Ovary (tissue), 3 donors: ENCODE measurements around the gene IL1RAPL1.

Source experiments
- EP300 ChIP-seq: sonication (generic); formaldehyde crosslinking; IDR thresholded peaks from one replicate; pipeline ENCODE4 v1.6.1; 2017; ENCODE audit warnings: antibody characterized with exemption
- POLR2A ChIP-seq: fragments of 450-650 bp; IDR thresholded peaks from one replicate; pipeline ENCODE4 v1.6.1; 2017; ENCODE audit warnings: antibody characterized with exemption, mild to moderate bottlenecking, moderate library complexity
- TF ChIP-seq, protein P1 (sequence below), 3 donors: fragments of 450-650 bp in 2 of 3; fragments of 200-600 bp in 1 of 3; IDR thresholded peaks; one replicate each; pipeline versions ENCODE4 v1.5.1 to v1.8.0; 2016 to 2022; ENCODE audit warnings: antibody characterized with exemption in 3 of 3, mild to moderate bottlenecking in 1 of 3
- donor health status: DM: no; HTN: no; CAD: no.

- TF ChIP-seq, protein P1, sequence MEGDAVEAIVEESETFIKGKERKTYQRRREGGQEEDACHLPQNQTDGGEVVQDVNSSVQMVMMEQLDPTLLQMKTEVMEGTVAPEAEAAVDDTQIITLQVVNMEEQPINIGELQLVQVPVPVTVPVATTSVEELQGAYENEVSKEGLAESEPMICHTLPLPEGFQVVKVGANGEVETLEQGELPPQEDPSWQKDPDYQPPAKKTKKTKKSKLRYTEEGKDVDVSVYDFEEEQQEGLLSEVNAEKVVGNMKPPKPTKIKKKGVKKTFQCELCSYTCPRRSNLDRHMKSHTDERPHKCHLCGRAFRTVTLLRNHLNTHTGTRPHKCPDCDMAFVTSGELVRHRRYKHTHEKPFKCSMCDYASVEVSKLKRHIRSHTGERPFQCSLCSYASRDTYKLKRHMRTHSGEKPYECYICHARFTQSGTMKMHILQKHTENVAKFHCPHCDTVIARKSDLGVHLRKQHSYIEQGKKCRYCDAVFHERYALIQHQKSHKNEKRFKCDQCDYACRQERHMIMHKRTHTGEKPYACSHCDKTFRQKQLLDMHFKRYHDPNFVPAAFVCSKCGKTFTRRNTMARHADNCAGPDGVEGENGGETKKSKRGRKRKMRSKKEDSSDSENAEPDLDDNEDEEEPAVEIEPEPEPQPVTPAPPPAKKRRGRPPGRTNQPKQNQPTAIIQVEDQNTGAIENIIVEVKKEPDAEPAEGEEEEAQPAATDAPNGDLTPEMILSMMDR (IDR thresholded peaks at IDR 0.05) = no peak
- no peak for TF ChIP-seq EP300
- TF ChIP-seq POLR2A = no peak
These were observed 1205.1 kb downstream of the IL1RAPL1 start for GRCh38 chrX:29792335-29792734.
